Measurements from ENCODE around the gene KRTAP4-16.
"Not testable (repeated sequence)": the region's sequence is repeated elsewhere in the genome, so short reads cannot be mapped to it uniquely, and the experiment has no call there.

The KRTAP4-16 gene

DNA sequence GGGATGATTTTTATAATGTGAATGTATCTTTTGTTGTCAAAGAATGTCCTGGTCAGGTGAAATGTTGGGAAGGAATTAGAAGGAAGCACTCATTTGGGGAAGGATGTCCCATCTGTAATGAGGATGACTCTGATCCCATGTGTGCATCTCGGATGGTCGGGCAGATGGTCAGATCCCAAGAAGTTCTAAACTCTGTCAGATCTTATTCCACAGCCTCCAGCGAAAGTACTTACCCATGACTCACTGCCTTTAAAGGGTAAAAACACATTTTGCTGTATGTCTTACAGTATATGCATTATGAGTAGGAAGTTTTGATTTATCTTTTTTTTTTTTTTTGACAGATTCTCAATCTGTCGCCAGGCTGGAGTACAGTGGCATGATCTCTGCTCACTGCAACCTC lies 16.7 kb upstream of the KRTAP4-16 start:
- no peak for DNase-seq

DNA sequence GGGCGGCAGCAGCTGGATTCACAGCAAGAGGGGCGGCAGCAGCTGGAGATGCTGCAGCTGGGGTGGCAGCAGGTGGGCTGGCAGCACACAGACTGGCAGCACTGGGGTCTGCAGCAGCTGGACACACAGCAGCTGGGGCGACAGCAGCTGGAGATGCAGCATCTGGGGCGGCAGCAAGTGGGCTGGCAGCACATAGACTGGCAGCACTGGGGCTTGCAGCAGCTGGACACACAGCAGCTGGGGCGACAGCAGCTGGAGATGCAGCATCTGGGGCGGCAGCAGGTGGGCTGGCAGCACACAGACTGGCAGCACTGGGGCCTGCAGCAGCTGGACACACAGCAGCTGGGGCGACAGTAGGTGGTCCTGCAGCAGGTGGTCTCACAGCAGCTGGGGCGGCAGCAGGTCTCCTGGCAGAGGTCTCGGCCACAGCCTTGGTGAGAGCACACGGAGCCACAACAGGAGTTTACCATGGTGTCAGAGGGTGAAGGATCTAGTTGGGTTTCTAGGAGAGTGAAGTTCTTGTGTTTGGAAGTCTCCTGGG lies 15.9 kb upstream of the KRTAP4-16 start, which contains the start of gene KRTAP4-11:
Gene KRTAP4-11 (minus strand): TSS at position 528 of the 541 bp plus-strand sequence. CDS start 58 bp downstream, at position 470.
- DNase-seq, result not testable (repeated sequence)

DNA sequence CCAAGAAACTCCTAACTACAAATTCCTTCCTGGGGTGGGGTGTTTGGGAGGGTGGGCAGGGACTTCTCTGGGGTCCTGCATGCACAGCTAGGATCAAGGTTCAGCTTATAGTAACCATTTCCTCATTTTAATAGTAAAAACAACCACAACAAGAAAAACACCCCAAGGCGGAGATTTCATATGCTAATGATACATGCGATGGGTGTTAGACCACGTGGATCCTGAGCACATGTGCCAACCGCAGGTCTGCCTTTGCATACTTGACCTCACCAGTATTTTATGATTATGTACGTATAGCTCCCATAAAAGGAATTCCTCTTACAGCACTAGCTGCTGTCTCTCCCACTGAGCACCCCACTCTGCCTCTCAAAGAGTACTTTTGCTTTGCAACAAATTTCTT lies 14.3 kb upstream of the KRTAP4-16 start:
- DNase-seq, result peak; percentile 20

DNA sequence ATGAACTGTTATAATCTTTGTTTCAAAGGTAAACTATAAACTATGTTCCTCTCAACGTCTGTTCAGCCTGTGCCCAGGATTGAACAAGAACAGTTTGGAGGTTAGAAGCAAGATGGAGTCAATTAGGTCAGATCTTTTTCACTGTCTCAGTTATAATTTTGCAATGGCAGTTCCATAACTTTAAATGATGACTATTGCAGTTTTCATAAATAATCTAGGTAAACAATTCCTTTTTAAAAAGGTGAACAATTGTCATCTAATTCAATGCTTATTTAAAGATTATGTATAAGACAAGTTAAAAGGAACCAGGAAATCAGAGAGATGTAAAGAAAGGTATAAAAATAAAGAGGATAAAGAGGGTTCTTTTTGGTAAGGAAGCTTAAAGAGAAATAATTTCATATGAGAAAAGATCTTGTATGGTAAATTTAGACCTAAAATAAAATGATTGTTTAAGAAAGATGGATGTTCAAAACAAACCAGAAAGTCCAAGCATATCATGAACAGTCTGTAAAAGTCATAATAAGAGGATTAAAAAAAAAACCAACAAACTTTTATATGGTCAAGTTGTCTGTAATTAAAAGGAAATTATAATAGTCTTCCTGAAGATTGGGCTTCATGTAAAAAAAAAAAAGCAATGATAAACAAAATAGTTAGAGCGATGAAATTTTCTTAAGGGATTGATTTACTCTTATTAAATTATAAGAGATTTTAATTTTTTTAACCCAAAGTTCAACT lies 9.3 kb upstream of the KRTAP4-16 start:
- DNase-seq, result no peak

DNA sequence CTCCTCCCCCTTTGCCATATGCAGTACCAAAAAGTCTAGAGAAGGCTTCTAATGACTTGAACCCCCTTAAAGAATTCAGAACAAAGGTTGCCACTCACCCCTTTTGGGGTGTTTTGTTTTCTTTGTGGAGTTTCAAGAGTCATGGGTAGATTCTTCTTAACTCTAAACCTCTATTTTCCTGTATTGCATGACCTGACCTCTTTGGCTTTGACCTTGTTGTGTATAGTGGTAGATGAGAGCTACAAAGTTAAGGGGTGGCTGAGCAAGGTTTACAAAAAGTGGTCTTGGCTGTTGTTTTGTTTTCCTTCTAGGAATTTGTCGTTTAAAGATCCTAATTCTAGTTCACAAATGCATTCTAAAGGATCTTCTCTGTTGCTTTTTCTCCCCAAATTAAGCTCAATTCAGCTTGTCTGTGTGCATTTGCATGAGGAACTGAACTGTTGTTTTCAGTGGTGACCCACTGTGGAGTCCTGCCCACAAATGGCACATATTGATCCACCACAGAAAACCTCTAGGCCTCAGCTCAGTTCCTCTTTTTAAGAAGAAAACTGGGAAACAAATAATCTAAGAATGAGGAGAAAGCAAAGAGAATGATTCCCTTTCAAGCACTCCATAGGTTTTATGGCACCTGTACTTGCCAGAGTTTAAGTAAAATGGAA lies 6.8 kb upstream of the KRTAP4-16 start:
- DNase-seq, result not testable (repeated sequence)

DNA sequence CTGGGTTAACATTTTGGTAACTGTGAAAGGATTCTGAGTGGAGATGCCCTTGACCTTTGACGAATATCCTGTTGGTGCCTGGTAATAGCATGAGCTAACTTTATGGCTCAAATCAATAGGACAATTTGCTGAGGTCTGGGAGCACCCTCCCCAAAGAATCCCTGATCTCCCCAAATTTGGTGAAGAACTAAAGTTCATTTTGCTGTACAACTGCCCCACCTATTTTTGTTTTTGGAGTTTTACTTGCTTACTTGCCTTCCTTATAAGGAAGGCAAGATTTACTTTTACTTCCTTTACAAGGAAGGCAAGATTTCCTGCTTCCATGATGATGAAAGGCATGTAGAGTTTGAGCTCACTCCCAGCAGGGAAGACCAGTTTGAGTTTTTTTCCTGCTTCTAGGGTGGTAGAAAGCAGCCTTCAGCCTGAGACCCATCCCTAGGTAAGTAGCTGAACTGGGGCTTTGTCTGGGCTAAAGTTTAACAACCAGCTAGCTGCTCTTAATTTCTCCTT lies 6.0 kb upstream of the KRTAP4-16 start:
- DNase-seq, result no peak

DNA sequence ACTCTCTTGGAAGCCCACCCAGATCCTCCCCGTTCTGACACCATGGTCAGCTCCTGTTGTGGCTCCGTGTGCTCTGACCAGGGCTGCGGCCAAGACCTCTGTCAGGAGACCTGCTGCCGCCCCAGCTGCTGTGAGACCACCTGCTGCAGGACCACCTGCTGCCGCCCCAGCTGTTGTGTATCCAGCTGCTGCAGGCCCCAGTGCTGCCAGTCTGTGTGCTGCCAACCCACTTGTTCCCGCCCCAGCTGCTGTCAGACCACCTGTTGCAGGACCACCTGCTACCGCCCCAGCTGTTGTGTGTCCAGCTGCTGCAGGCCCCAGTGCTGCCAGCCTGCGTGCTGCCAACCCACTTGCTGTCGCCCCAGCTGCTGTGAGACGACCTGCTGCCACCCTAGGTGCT lies 3.3 kb upstream of the KRTAP4-16 start, which contains the start of gene KRTAP4-9:
Gene KRTAP4-9 (plus strand): TSS at position 43 of the 400 bp plus-strand sequence. CDS start 0 bp downstream, at position 43.
- not testable (repeated sequence) for DNase-seq

DNA sequence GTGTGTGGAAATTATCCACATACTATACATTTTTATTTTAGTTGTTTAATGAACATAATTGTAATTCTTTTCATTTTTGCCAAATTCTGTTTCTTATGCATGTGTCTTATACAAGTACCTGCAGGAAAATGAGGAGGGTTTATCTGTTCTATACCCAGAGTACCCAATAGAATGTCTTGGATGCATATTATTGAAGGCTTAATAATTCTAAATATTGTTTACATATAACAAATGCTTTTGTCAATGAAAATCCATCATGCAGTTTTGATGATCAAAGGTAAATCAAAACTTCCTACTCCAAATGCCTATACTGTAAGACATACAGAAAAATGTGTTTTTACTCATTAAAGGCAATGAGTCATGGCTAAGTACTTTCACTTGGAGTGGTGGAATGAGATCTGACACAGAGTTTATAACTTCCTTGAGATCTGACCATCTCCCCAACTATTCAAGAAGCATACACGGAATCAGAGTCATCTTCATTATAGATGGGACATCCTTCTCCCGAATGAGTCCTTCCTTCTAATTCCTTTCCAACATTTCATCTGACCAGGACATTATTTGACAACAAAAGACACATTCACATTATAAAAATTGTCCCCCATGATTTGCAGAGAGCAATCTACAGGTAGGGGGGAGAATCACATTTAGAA lies 2.5 kb upstream of the KRTAP4-16 start:
- not testable (repeated sequence) for DNase-seq

DNA sequence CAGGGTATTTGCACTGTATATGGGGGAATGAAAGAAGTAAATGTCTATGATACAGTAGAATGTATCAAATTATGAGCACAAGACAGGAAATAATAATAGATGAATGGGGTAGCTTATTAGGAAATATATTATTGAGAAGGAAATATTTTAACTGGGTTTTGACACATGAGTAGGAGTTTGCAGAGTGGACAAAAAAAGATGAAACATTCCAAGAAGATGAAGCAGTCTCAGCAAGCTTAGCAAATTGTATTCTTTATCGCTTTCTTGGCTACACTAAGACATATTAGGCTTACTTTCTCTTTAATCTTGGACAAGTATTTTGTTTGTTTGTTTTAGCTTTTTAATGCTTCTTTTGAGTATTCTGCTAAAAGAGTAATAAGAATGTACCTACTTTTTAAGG lies 1.9 kb upstream of the KRTAP4-16 start:
- no peak for DNase-seq

DNA sequence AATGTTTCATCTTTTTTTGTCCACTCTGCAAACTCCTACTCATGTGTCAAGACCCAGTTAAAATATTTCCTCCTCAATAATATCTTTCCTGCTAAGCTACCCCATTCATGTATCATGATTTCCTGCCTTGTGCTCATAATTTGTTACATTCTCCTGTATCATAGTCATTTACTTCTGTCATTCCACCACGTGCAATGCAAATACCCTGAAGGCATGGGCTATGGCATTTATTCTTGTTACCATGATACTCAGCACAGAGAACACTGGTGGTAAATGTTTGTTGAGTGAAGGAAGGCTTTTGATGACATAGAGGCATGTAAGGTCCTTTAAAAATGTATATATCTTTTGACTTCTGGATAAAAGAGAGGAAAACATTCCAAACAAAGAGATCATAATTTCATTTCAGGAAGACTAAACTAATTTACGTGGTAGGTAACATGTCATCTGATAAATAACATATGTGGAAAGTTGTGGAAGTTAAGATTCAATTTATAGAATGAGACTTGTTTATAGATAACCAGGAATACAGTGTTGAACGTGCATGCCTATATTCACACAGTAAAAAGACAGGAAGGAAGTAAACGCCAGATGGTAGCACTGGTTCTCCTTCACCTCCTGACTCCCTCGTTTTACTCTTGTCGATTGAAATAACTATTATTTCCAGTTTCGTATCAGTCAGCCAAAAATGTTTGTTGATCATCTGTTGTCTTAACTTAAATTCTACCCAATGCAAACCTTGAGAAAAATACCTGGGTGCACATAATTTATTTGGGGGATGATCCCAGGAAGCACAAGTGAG lies 2.1 kb downstream of the KRTAP4-16 start:
- DNase-seq, result not testable (repeated sequence)

DNA sequence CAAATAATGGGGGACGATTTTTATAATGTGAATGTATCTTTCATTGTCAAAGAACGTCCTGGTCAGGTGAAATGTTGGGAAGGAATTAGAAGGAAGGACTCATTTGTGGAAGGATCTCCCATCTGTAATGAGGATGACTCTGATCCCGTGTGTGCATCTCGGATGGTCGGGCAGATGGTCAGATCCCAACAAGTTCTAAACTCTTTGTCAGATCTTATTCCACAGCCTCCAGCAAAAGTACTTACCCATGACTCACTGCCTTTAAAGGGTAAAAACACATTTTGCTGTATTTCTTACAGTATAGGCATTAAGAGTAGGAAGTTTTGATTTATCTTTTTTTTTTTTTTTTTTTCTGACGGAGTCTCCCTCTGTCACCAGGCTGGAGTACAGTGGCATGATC lies 3.5 kb downstream of the KRTAP4-16 start:
- DNase-seq, result no peak

DNA sequence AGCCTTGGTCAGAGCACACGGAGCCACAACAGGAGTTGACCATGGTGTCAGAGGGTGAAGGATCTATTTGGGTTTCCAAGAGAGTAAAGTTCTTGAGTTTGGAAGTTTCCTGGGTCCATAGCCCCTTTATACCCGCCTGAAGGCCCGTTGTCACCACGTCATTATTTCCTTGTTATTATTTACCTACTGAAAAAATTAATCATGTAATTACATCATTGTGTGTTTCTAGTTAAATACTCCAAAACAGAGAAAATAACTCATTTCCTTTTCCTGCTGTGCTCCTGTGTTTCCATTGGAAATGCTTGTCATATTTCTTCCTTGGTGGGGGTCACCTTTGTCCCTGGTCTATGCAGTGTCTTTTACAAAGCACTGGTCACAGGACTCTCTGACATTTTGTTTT lies 4.0 kb downstream of the KRTAP4-16 start, which contains the start of gene KRTAP4-8:
Gene KRTAP4-8 (minus strand): TSS at position 101 of the 400 bp plus-strand sequence. CDS start 58 bp downstream, at position 43.
- DNase-seq, result no peak

DNA sequence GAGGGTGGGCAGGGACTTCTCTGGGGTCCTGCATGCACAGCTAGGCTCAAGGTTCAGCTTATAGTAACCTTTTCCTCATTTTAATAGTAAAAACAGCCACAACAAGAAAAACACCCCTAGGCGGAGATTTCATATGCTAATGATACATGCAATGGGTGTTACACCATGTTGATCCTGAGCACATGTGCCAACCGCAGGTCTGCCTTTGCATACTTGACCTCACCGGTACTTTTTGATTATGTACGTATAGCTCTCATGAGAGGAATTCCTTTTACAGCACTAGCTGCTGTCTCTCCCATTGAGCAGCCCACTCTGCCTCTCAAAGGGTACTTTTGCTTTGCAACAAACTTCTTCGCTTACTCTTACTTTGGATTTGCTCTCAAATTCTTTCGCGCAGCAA lies 6.0 kb downstream of the KRTAP4-16 start:
- no peak for DNase-seq

DNA sequence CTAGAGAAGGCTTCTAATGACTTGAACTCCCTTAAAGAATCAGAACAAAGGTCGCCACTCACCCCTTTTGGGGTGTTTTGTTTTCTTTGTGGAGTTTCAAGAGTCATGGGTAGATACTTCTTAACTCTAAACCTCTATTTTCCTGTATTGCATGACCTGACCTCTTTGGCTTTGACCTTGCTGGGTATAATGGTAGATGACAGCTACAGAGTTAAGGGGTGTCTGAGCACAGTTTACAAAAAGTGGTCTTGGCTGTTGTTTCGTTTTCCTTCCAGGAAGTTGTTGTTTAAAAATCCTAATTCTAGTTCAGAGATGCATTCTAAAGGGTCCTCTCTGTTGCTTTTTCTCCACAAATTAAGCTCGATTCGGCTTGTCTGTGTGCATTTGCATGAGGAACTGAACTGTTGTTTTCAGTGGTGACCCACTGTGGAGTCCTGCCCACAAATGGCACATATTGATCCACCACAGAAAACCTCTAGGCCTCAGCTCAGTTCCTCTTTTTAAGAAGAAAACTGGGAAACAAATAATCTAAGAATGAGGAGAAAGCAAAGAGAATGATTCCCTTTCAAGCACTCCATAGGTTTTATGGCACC lies 13.2 kb downstream of the KRTAP4-16 start:
- not testable (repeated sequence) for DNase-seq

DNA sequence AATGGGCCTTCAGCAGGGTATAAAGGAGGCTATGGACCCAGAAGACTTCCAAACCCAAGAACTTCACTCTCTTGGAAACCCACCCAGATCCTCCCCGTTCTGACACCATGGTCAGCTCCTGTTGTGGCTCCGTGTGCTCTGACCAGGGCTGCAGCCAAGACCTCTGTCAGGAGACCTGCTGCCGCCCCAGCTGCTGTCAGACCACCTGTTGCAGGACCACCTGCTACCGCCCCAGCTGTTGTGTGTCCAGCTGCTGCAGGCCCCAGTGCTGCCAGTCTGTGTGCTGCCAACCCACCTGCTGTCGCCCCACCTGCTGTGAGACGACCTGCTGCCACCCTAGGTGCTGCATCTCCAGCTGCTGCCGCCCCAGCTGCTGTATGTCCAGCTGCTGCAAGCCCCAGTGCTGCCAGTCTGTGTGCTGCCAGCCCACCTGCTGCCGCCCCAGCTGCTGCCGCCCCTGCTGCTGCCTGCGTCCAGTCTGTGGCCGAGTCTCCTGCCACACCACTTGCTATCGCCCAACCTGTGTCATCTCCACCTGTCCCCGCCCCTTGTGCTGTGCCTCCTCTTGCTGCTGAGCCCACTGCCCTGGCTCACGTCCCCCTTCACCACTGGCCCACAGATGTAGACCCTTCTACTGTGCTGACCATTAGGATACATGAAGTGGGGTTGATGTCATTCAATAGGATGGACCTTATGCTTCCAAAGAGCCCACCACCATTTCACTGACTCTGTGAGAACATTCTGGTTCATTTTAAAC lies 17.7 kb downstream of the KRTAP4-16 start, which contains the start of gene KRTAP4-7:
Gene KRTAP4-7 (plus strand): TSS at position 51 of the 757 bp plus-strand sequence. CDS start 57 bp downstream, at position 108.
- not testable (repeated sequence) for DNase-seq

DNA sequence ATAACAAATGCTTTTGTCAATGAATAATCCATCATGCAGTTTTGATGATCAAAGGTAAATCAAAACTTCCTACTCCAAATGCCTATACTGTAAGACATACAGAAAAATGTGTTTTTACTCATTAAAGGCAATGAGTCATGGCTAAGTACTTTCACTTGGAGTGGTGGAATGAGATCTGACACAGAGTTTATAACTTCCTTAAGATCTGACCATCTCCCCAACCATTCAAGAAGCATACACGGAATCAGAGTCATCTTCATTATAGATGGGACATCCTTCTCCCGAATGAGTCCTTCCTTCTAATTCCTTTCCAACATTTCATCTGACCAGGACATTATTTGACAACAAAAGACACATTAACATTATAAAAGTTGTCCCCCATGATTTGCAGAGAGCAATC lies 18.6 kb downstream of the KRTAP4-16 start:
- not testable (repeated sequence) for DNase-seq

DNA sequence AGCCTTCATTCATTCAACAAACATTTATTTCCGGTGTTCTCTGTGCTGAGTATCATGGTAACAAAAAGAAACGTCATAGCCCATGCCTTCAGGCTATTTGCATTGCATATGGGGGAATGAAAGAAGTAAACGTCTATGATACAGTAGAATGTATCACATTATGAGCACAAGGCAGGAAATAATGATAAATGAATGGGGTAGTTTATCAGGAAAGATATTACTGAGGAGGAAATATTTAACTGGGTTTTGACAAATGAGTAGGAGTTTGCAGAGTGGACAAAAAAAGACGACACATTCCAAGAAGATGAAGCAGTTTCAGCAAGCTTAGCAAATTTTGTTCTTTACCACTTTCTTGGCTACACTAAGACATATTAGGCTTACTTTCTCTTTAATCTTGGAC lies 19.4 kb downstream of the KRTAP4-16 start:
- DNase-seq, result no peak

DNA sequence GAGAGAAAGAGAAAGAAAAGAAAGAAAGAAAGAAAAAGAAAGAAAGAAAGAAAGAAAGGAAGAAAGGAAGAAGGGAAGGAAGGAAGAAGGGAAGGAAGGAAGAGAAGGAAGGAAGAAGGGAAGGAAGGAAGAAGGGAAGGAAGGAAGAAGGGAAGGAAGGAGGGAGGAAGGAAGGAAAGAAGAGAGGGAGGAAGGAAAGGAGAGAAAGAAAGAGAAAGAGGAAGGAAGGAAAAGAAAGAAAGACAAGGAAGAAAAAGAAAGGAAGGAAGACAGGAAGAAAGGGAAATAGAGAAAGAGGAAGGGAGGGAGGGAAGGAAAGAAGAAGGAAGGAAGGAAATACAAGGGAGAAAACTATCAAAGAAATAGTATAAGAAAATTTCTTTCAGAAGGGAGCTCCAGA lies 25.2 kb downstream of the KRTAP4-16 start:
- no peak for DNase-seq

DNA sequence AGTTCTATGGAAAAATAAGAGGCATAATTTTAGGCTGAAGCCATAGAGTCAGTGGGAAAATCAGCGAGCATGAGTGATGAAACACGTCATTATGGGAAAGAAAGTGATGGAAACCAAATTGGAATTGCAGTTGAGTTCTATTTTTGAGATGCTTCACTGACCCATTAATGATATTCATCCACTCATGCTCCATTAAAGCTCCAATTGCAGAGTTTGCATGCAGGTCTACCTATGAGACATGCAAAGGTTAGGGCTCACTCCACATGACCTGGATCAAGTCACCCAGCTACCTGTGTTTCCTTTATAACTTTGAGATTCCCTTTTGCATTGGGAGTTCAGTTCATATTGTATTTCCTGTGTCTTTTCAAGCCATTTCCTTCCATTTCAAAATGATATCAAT lies 28.3 kb downstream of the KRTAP4-16 start:
- no peak for DNase-seq

DNA sequence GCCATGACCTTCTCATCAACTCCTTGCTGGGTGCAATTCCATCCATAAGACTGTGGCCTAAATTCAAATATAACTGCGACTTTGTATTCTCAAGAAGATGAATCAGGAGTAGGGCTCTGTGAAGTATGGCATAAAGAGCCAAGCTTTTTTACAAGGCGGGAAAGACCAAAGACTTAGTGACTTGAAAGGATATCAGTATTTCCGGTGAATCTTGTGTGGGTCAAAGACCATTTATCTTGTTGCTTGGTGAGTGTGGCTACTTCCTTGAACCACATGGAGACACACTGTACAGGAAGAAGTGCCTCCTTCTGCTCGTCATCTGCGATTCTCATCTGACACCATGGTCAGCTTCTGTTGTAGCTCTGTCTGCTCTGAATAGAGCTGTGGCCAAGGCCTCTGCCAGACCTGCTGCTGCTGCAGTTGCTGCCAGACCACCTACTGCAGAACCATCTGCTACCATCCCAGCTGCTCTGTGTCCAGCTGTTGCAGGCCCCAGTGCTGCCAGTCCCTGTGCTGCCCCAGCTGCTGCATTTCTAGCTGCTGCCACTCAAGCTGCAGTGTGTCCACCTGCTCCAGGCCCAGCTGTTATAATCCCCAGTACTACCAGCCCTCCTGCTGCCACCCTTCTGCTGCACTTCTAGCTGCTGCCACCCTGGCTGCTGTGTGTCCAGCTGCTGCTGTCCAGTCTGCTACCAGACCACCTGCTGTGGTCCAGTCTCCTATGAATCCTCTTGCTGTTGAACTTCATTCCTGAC lies 30.2 kb downstream of the KRTAP4-16 start:
- no peak for DNase-seq
